GM19438 (cell line): ENCODE results near the gene GPC5.

Experiments used
- ATAC-seq: cut with Tn5 transposase; IDR thresholded peaks from one replicate; pipeline ENCODE4 v1.9.1; 2021; ENCODE audit warnings: low read depth; ENCODE audit not compliant: unreplicated experiment

Gene GPC5

GRCh38 chr13:92403606-92404005 is 1005.2 kb downstream of the GPC5 start:
- no peak for ATAC-seq

- no peak for ATAC-seq
These were observed 1009.4 kb downstream of the GPC5 start for GRCh38 chr13:92407858-92408257.

GRCh38 chr13:92412481-92412880 is 1014.1 kb downstream of the GPC5 start:
- no peak for ATAC-seq

GRCh38 chr13:92412996-92413395 is 1014.6 kb downstream of the GPC5 start:
- no peak for ATAC-seq

- ATAC-seq: no peak
These were observed 1015.0 kb downstream of the GPC5 start for GRCh38 chr13:92413452-92413851.

GRCh38 chr13:92414851-92415250 is 1016.4 kb downstream of the GPC5 start:
- ATAC-seq: no peak

GRCh38 chr13:92415781-92416180 is 1017.4 kb downstream of the GPC5 start:
- ATAC-seq: no peak

- ATAC-seq: no peak
These were observed 1020.5 kb downstream of the GPC5 start for GRCh38 chr13:92418818-92419412.

GRCh38 chr13:92429231-92429630 is 1030.8 kb downstream of the GPC5 start:
- no peak for ATAC-seq

GRCh38 chr13:92433386-92433785 is 1035.0 kb downstream of the GPC5 start:
- ATAC-seq: no peak

- ATAC-seq: no peak
These were observed 1035.5 kb downstream of the GPC5 start for GRCh38 chr13:92433963-92434362.

- no peak for ATAC-seq
These were observed 1038.5 kb downstream of the GPC5 start for GRCh38 chr13:92436924-92437323.

- ATAC-seq: no peak
These were observed 1045.8 kb downstream of the GPC5 start for GRCh38 chr13:92444244-92444643.

GRCh38 chr13:92451060-92451459 is 1052.6 kb downstream of the GPC5 start:
- no peak for ATAC-seq

GRCh38 chr13:92452840-92453239 is 1054.4 kb downstream of the GPC5 start:
- ATAC-seq: no peak

GRCh38 chr13:92459306-92459705 is 1060.9 kb downstream of the GPC5 start:
- no peak for ATAC-seq

GRCh38 chr13:92460479-92460878 is 1062.1 kb downstream of the GPC5 start:
- no peak for ATAC-seq

GRCh38 chr13:92461402-92461801 is 1063.0 kb downstream of the GPC5 start:
- no peak for ATAC-seq

GRCh38 chr13:92461831-92462230 is 1063.4 kb downstream of the GPC5 start:
- no peak for ATAC-seq

GRCh38 chr13:92463134-92463533 is 1064.7 kb downstream of the GPC5 start:
- ATAC-seq: no peak

- ATAC-seq: no peak
These were observed 1075.5 kb downstream of the GPC5 start for GRCh38 chr13:92473765-92474475.

GRCh38 chr13:92480387-92480786 is 1082.0 kb downstream of the GPC5 start:
- ATAC-seq: no peak
